Thyroid gland (tissue), 4 donors: Measurements from ENCODE around the gene PRKAA1. TPM values are rescaled to one million over a fixed set of nuclear protein-coding genes. Genes with fewer than 3 reads are reported as not detected.

Experiments
- DNase-seq, 2 donors: peaks; one replicate each; pipeline ENCODE4 v3.0.0-alpha.2; 2019
- H3K27ac ChIP-seq, 3 donors: fragments of 200-600 bp; sonication (generic); 1 replicate in 2 of 3; 2 replicates in 1 of 3; pipeline ENCODE4 v1.5.1; 2016 to 2019; ENCODE audit warnings: mild to moderate bottlenecking in 1 of 3, moderate library complexity in 1 of 3
- H3K27me3 ChIP-seq: fragments of 200-600 bp; sonication (generic); one replicate; pipeline ENCODE4 v1.5.1; 2019
- H3K36me3 ChIP-seq, 2 donors: fragments of 200-600 bp; sonication (generic); one replicate each; pipeline ENCODE4 v1.5.1; 2016 to 2019
- H3K4me1 ChIP-seq, 2 donors: fragments of 200-600 bp; sonication (generic); one replicate each; pipeline ENCODE4 v1.5.1; 2017 to 2019
- H3K4me3 ChIP-seq, 3 donors: fragments of 200-600 bp; sonication (generic); replicated peaks in 1 of 3; 1 replicate in 2 of 3; 2 replicates in 1 of 3; pipeline ENCODE4 v1.5.1; 2016; ENCODE audit warnings: mild to moderate bottlenecking in 1 of 3
- H3K9me3 ChIP-seq: fragments of 200-600 bp; sonication (generic); one replicate; pipeline ENCODE4 v1.5.1; 2017
- POLR2A ChIP-seq, 2 donors: fragments of 450-650 bp; IDR thresholded peaks; one replicate each; pipeline ENCODE4 v1.6.1; 2017; ENCODE audit warnings: antibody characterized with exemption in 2 of 2, mild to moderate bottlenecking in 2 of 2, moderate library complexity in 1 of 2
- WGBS, 2 donors: methylation state at CpG; one replicate each; pipeline ENCODE4 v1.1.5; 2017; 5-methylcytosine and 5-hydroxymethylcytosine counted together
- intact Hi-C: fragments of 100-400 bp; cut with DNase I; formaldehyde crosslinking; loops from one replicate; pipeline ENCODE4 v1.15.1; 2023
- total RNA-seq, 4 donors: library from RNA; depleted of rRNA; stranded (reverse); fragments of >200 nt; gene quantifications; one replicate each; pipeline ENCODE4 v1.2.3, GENCODE V29; 2016
- TF ChIP-seq, protein P1 (sequence below), 6 experiments: fragments of 200-600 bp in 3 of 6; fragments of 450-650 bp in 3 of 6; sonication (generic) in 3 of 6; IDR thresholded peaks; one replicate each; pipeline ENCODE4 v1.5.1; 2016 to 2019; ENCODE audit warnings: antibody characterized with exemption in 6 of 6, mild to moderate bottlenecking in 2 of 6, inconsistent platforms in 1 of 6, moderate library complexity in 1 of 6

The PRKAA1 gene
- total RNA-seq, 4 donors from 2014 or later = 83.1 to 134 (median 116) TPM

DNA sequence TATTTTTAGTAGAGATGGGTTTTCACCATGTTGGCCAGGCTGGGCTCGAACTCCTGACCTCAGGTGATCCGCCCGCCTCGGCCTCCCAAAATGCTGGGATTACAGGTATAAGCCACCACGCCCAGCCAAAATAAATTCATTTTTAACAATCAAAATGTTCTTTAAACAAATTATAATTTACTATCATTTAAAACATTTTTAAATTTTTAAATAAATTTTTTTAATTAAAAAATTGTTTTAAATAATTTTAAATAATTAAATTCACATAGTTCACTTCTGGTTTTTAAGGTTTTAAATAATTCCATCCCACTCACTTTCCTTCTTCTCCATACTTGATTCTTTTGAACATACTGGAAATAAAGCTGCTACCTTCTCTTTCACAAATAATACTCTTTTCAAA, 27.4 kb downstream of the PRKAA1 start:
- TF ChIP-seq, protein P1, sequence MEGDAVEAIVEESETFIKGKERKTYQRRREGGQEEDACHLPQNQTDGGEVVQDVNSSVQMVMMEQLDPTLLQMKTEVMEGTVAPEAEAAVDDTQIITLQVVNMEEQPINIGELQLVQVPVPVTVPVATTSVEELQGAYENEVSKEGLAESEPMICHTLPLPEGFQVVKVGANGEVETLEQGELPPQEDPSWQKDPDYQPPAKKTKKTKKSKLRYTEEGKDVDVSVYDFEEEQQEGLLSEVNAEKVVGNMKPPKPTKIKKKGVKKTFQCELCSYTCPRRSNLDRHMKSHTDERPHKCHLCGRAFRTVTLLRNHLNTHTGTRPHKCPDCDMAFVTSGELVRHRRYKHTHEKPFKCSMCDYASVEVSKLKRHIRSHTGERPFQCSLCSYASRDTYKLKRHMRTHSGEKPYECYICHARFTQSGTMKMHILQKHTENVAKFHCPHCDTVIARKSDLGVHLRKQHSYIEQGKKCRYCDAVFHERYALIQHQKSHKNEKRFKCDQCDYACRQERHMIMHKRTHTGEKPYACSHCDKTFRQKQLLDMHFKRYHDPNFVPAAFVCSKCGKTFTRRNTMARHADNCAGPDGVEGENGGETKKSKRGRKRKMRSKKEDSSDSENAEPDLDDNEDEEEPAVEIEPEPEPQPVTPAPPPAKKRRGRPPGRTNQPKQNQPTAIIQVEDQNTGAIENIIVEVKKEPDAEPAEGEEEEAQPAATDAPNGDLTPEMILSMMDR (IDR thresholded peaks at IDR 0.05) = no peak
- TF ChIP-seq POLR2A (IDR thresholded peaks at IDR 0.05) = no peak
- Histone ChIP-seq H3K4me1 (no peaks in the 10 kb centered on the region), H3K4me3 (no peak overlapping the region), H3K27ac (no peak overlapping the region), H3K27me3 (no peaks in the 10 kb centered on the region), H3K36me3 (peaks cover 18 to 19% of the 10 kb centered on the region in 2 donors), H3K9me3 (no peaks in the 10 kb centered on the region)
- intact Hi-C loops = no loop called here
- DNase-seq = no peak
- 96 to 100% methylated on average over 5 of the region's 5 CpGs for WGBS, 2 donors

DNA sequence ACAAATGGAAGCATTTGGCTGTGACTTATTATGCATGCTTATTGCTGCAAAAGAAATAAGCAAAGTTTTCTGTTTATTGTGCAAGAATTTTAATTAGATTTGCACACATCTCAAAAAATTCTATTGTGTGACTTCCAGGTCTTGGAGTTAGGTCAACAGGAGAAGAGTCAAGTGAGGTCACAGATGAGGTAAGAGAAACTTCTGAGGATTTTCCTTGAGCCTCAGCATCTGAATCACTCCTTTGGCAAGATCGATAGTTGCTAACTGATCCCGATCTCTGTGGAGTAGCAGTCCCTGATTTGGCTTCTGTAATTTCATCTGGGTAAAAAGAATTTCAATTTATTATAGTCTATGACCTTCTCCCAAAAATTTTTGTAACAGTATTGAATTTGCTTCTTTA, 35.5 kb downstream of the PRKAA1 start:
- WGBS, 2 donors = 83 to 85% methylated on average over 2 of the region's 2 CpGs
- Histone ChIP-seq H3K27me3 (no peaks in the 10 kb centered on the region), H3K4me3 (no peak overlapping the region), H3K4me1 (no peaks in the 10 kb centered on the region), H3K9me3 (no peaks in the 10 kb centered on the region), H3K27ac (no peak overlapping the region), H3K36me3 (peaks cover 22 to 29% of the 10 kb centered on the region in 2 donors)
- intact Hi-C loops = no loop called here
- no peak for TF ChIP-seq POLR2A (IDR thresholded peaks at IDR 0.05)
- no peak for DNase-seq

DNA sequence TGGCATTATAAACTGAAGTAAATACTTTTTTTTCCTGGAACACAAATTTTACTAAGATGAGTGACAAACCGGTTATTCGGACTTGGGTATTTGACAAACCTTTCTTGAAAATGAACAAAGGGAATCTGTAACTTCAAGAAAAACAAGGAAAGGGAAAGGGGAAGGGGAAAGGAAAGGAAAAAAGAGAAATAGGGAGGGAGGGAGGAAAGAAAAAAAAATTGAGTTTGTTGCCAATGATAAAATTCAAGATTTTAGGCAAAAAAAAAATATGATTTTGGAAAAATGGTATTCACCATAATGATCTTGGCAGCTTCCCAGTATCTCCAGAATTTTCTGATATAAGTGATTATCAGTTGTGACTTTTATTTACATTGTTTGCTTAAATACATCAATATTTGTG, 40.8 kb downstream of the PRKAA1 start:
- Histone ChIP-seq H3K27me3 (no peaks in the 10 kb centered on the region), H3K27ac (no peak overlapping the region), H3K4me1 (peaks cover 8 to 9% of the 10 kb centered on the region in 2 donors), H3K4me3 (no peak overlapping the region), H3K36me3 (peaks cover 0 to 5% of the 10 kb centered on the region in 2 donors), H3K9me3 (no peaks in the 10 kb centered on the region)
- TF ChIP-seq, protein P1 (IDR thresholded peaks at IDR 0.05) = no peak
- TF ChIP-seq POLR2A (IDR thresholded peaks at IDR 0.05) = no peak
- 96 to 98% methylated on average over 2 of the region's 2 CpGs for WGBS, 2 donors
- intact Hi-C loops = loop anchor here (5.0 kb wide), 1 partner anchor 120 kb away; no protein-coding TSS in a partner anchor
- no peak for DNase-seq

DNA sequence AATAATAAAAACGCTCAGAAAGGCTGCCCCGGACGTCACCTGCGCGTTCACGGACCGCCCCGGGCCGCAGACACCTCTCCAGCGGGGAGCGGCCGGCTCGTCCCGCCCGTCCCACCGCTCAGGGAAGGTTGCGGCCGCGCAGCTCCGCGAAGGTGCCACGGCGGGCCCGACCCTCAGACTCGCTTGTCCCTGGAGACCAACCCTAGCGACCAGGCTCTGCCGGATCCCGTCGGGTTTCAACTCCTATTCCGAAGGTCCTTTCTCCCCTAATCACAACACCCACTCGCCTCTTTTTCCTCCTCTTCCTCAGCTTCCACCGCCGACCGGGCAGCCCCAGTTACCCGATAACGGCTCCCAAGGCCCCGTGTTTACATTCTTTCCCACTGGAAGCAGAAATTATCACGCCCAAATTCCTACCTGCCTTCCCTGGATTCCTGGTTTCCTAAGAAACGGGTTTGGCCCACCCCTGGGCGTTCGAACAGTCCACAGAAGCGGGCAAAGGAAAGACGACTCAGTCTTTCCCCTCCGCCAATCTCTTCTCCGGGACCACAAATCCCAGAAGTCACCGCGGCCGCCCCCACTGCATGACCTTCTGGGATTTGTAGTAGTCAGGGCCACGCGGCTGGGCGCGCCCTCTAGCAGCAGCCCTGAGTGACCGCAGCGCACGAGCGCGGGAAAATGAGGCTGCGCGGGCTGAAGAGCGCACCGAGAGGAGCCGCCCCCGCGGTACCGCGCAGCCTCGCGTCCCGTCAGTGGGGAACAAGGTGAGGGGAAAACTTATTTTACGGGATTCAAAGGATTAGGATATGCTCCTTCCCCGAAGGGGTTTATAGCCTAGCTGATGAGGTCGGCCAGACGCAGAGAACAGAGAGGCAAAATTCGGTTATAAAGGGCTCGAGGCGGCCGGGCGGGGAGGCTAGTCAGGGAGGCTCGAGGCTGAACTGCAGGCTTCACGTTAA, 42.5 kb downstream of the PRKAA1 start, which contains the start of gene TTC33:
TSS of gene TTC33 (minus strand) at position 555 of the 959 bp plus-strand sequence. CDS start 8,943 bp downstream, outside the sequence.
- 8% methylated on average over 79 to 80 of the region's 80 CpGs for WGBS, 2 donors
- peak; percentile 95 to 97 for DNase-seq
- Histone ChIP-seq H3K36me3 (no peaks in the 10 kb centered on the region), H3K4me3 (peak within 1 kb of the TSS; percentile 55 to 70 (median 65)), H3K4me1 (peaks cover 8 to 9% of the 10 kb centered on the region in 2 donors), H3K27ac (peak within 1 kb of the TSS; percentile 73 to 93 (median 91)), H3K27me3 (no peaks in the 10 kb centered on the region), H3K9me3 (no peaks in the 10 kb centered on the region)
- intact Hi-C loops = loop anchor here (5.0 kb wide), 1 partner anchor 122 kb away; no protein-coding TSS in a partner anchor
- TF ChIP-seq POLR2A (IDR thresholded peaks at IDR 0.05) = peak in 1 of 2 donors; percentile 75
- TF ChIP-seq, protein P1 (IDR thresholded peaks at IDR 0.05) = peak in 5 of 6 experiments; percentile 17 to 65 (median 49)

DNA sequence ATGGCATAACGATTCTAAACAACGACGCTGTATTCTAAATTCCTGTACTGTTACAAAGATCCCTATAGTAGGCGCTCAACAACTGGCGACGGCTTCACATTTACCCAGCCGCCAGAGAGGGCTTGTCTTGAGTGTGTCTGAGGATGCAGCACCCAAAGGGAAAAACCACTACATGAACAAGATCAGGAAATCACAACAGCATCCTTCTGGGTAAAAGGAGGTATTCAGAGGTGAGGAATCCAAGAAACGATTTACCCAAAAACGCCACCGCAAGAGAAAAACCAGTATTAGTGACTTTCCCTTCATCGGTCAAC, 43.1 kb downstream of the PRKAA1 start:
- Histone ChIP-seq H3K9me3 (no peaks in the 10 kb centered on the region), H3K4me3 (peak overlapping the region; percentile 55 to 70 (median 65)), H3K27me3 (no peaks in the 10 kb centered on the region), H3K36me3 (no peaks in the 10 kb centered on the region), H3K27ac (peak overlapping the region; percentile 73 to 93 (median 91)), H3K4me1 (peaks cover 8 to 9% of the 10 kb centered on the region in 2 donors)
- 1% methylated on average over 11 of the region's 11 CpGs for WGBS, 2 donors
- TF ChIP-seq, protein P1 (IDR thresholded peaks at IDR 0.05) = peak; percentile 27 to 77 (median 55)
- no peak for TF ChIP-seq POLR2A (IDR thresholded peaks at IDR 0.05)
- intact Hi-C loops = loop anchor here (5.0 kb wide), 1 partner anchor 122 kb away; no protein-coding TSS in a partner anchor
- peak; percentile 70 for DNase-seq
